HCT116 (cell line): Measurements from ENCODE around the gene NLRC5. TPM values are rescaled to one million over a fixed set of nuclear protein-coding genes. Genes with fewer than 3 reads are reported as not detected.

ENCODE experiments used
- ATAC-seq: fragments of 200-7000 bp; cut with Tn5 transposase; 2 replicates; pipeline ENCODE4 v1.9.1; 2020; ENCODE audit warnings: mild to moderate bottlenecking, moderate library complexity
- BruUV-seq: library from RNA; stranded (reverse); fragments of 400-500 nt; replicated peaks from 2 replicates; lab custom pipeline; 2021; lab: Mats Ljungman, UMichigan
- CTCF ChIA-PET: fragments of 300-600 bp; sonication (Branson Sonifier 250); formaldehyde crosslinking; loops from one replicate; lab custom pipeline; 2021; ENCODE audit warnings: antibody characterized with exemption; lab: Charles Lee
- POLR2A ChIA-PET: fragments of 300-600, 350-600 bp; sonication (Branson Sonifier 250); formaldehyde crosslinking; loops from one replicate; lab custom pipeline; 2021; ENCODE audit warnings: antibody characterized with exemption; lab: Charles Lee
- RAD21 ChIA-PET, 2 experiments: fragments of 300-600 bp; sonication (Branson Sonifier 250); formaldehyde crosslinking; loops; one replicate each; lab custom pipeline; 2023; ENCODE audit warnings: low total read pairs in 2 of 2; ENCODE audit not compliant: uncharacterized antibody in 2 of 2, unreplicated experiment in 2 of 2, low non-redundant PET in 1 of 2; lab: Charles Lee
- DNase-seq: peaks from one replicate; pipeline ENCODE4 v3.0.0-alpha.2; 2010; ENCODE audit warnings: low read depth, low spot score
- H2AFZ ChIP-seq: fragments of 200-600 bp; shearing (Covaris generic), sonication (generic); 2 replicates; pipeline ENCODE4 v1.6.1; 2017; ENCODE audit warnings: low read depth, mixed run types, mixed read lengths, antibody characterized with exemption, low read length; ENCODE audit not compliant: poor library complexity, severe bottlenecking
- H3K27ac ChIP-seq: 2 replicates; pipeline ENCODE4 v1.5.1; 2012; ENCODE audit warnings: low read depth, low read length
- H3K27me3 ChIP-seq: fragments of 200-600 bp; sonication (generic); 2 replicates; pipeline ENCODE4 v1.6.1; 2016; ENCODE audit warnings: mixed run types, low read length, mixed read lengths; ENCODE audit not compliant: insufficient read depth
- H3K36me3 ChIP-seq, 2 experiments: fragments of 200-500 bp in 1 of 2; fragments of 200-600 bp in 1 of 2; sonication (Bioruptor generic) in 1 of 2; sonication (generic) in 1 of 2; 2 replicates each; pipeline versions ENCODE4 v1.5.1 to v1.6.1; 2014 to 2016; ENCODE audit warnings: low read length in 2 of 2, inconsistent platforms in 1 of 2, mixed read lengths in 1 of 2, mixed run types in 1 of 2; ENCODE audit not compliant: insufficient read depth in 2 of 2, control insufficient read depth in 1 of 2
- H3K4me1 ChIP-seq, 2 experiments: fragments of 200-600 bp in 1 of 2; sonication (generic) in 1 of 2; 2 replicates each; pipeline versions ENCODE4 v1.5.1 to v1.6.1; 2012 to 2017; ENCODE audit warnings: low read length in 2 of 2, inconsistent platforms in 1 of 2, mild to moderate bottlenecking in 1 of 2, mixed read lengths in 1 of 2, mixed run types in 1 of 2, moderate library complexity in 1 of 2; ENCODE audit not compliant: insufficient read depth in 2 of 2, control insufficient read depth in 1 of 2
- H3K4me2 ChIP-seq: fragments of 200-600 bp; sonication (generic); 2 replicates; pipeline ENCODE4 v1.6.1; 2017; ENCODE audit warnings: mixed run types, low read length, mixed read lengths
- H3K4me3 ChIP-seq, 2 experiments: fragments of 200-600 bp in 1 of 2; sonication (generic) in 1 of 2; replicated peaks in 1 of 2; 2 replicates each; pipeline ENCODE4 v1.5.1; 2011 to 2016; ENCODE audit warnings: low read length in 2 of 2, control low read depth in 1 of 2, low read depth in 1 of 2, mild to moderate bottlenecking in 1 of 2, mixed read lengths in 1 of 2, mixed run types in 1 of 2
- H3K79me2 ChIP-seq: fragments of 200-600 bp; sonication (generic); 2 replicates; pipeline ENCODE4 v1.6.1; 2017; ENCODE audit warnings: mild to moderate bottlenecking, mixed run types, low read length, moderate library complexity, mixed read lengths; ENCODE audit not compliant: insufficient read depth
- H3K9ac ChIP-seq: fragments of 200-600 bp; sonication (generic); 2 replicates; pipeline ENCODE4 v1.6.1; 2016; ENCODE audit warnings: low read length, mixed read lengths
- H3K9me2 ChIP-seq: fragments of 200-600 bp; sonication (generic), shearing (Covaris generic); 2 replicates; pipeline ENCODE4 v1.6.1; 2017; ENCODE audit warnings: mixed run types, mild to moderate bottlenecking, moderate library complexity; ENCODE audit not compliant: insufficient read depth
- H3K9me3 ChIP-seq, 2 experiments: fragments of 200-500 bp in 1 of 2; fragments of 200-600 bp in 1 of 2; sonication (Bioruptor generic) in 1 of 2; sonication (generic) in 1 of 2; 2 replicates each; pipeline ENCODE4 v1.6.1; 2014 to 2017; ENCODE audit warnings: low read length in 2 of 2, mixed read lengths in 2 of 2, inconsistent platforms in 1 of 2, low read depth in 1 of 2, mild to moderate bottlenecking in 1 of 2, mixed run types in 1 of 2, moderate library complexity in 1 of 2; ENCODE audit not compliant: control insufficient read depth in 1 of 2, insufficient read depth in 1 of 2
- H4K20me1 ChIP-seq: fragments of 200-600 bp; sonication (generic), shearing (Covaris generic); 2 replicates; pipeline ENCODE4 v1.6.1; 2017; ENCODE audit warnings: mixed run types, mild to moderate bottlenecking, moderate library complexity; ENCODE audit not compliant: insufficient read depth
- CBX3 ChIP-seq: IDR thresholded peaks from 2 replicates; pipeline ENCODE4 v1.6.1; 2012; ENCODE audit warnings: low read depth
- ELF1 ChIP-seq: IDR thresholded peaks from 2 replicates; pipeline ENCODE4 v1.6.1; 2012; ENCODE audit warnings: low read depth, borderline replicate concordance
- JUND ChIP-seq: IDR thresholded peaks from 2 replicates; pipeline ENCODE4 v1.6.1; 2012
- MAX ChIP-seq: IDR thresholded peaks from 2 replicates; pipeline ENCODE4 v1.6.1; 2012
- POLR2AphosphoS5 ChIP-seq: IDR thresholded peaks from 2 replicates; pipeline ENCODE4 v1.6.1; 2011; ENCODE audit warnings: mild to moderate bottlenecking, low read depth, low read length, moderate library complexity
- REST ChIP-seq: IDR thresholded peaks from 2 replicates; pipeline ENCODE4 v1.6.1; 2012; ENCODE audit warnings: low read depth
- ZFX ChIP-seq: fragments of 450-650 bp; IDR thresholded peaks from 2 replicates; pipeline ENCODE4 v1.6.1; 2017
- ZNF274 ChIP-seq: fragments of 200-500 bp; sonication (Bioruptor generic); IDR thresholded peaks from 2 replicates; pipeline ENCODE4 v1.6.1; 2014; ENCODE audit warnings: mild to moderate bottlenecking, low read depth, low read length, inconsistent platforms
- intact Hi-C: fragments of 100-400 bp; cut with micrococcal nuclease; formaldehyde crosslinking; loops from 2 replicates; pipeline ENCODE4 v1.10.0; 2022
- total RNA-seq: library from RNA; stranded (reverse); gene quantifications from one replicate; pipeline ENCODE4 v1.2.1, GENCODE V29; 2021; ENCODE audit not compliant: unreplicated experiment

NLRC5 gene
- total RNA-seq, 1 experiment from 2014 or later = 10.4 TPM

GRCh38 chr16:57072616-57073275 lies 83.4 kb downstream of the NLRC5 start:
- H3K36me3 ChIP-seq = no peaks in the 10 kb centered on the region
- RAD21 ChIA-PET = no interaction called here
- peak overlapping the region; percentile 64 for H3K4me2 ChIP-seq
- H2AFZ ChIP-seq = no peak overlapping the region
- ATAC-seq = no peak
- peaks cover 10 to 35% of the 10 kb centered on the region in 2 experiments for H3K4me1 ChIP-seq
- TF ChIP-seq CBX3 (no peak), JUND (no peak), MAX (no peak), POLR2AphosphoS5 (no peak), REST (no peak), ZNF274 (no peak), ELF1 (no peak), ZFX (no peak)
- intact Hi-C loops = no loop called here
- H3K79me2 ChIP-seq = no peaks in the 10 kb centered on the region
- H3K27me3 ChIP-seq = no peaks in the 10 kb centered on the region
- H3K4me3 ChIP-seq = no peak overlapping the region
- H3K27ac ChIP-seq = no peak overlapping the region
- no peak for DNase-seq
- BruUV-seq = no TSS peak
- H4K20me1 ChIP-seq = no peaks in the 10 kb centered on the region
- H3K9me3 ChIP-seq = no peaks in the 10 kb centered on the region
- 0 out of 2 replicates have a peak, but pooled peaks cover 3% of the 10 kb centered on the region for H3K9me2 ChIP-seq
- CTCF ChIA-PET = interaction anchor here (2.0 kb wide), 1 partner anchor 12 kb away, joined by 7 read pairs; no protein-coding TSS in a partner anchor
- 0 out of 2 replicates have a peak overlapping the region, but pooled peaks have one; percentile 3 for H3K9ac ChIP-seq
- POLR2A ChIA-PET = no interaction called here
